ENCODE measurements around the gene CAD. TPM values are rescaled to one million over a fixed set of nuclear protein-coding genes. Genes with fewer than 3 reads are reported as not detected.
"Not testable (repeated sequence)": the region's sequence is repeated elsewhere in the genome, so short reads cannot be mapped to it uniquely, and the experiment has no call there.

Gene CAD
- total and polyA plus RNA-seq, 2 donors (not counting 3 experiments of a cell fraction or from before 2014, with no cell fraction given): 60.3 to 91.4 TPM

- H3K36me3 ChIP-seq (ENCODE audit: control insufficient read depth in 2 of 2, extremely low read depth in 1 of 2, insufficient read depth in 2 of 2, low read length in 2 of 2): peaks cover 0 to 2% of the 10 kb centered on the region in 2 experiments
- H3K27me3 ChIP-seq (ENCODE audit: control insufficient read depth in 2 of 2, insufficient read depth in 2 of 2, low read length in 2 of 2): no peaks in the 10 kb centered on the region
- dilution Hi-C loops (cut with MboI; ENCODE audit: extremely low pct_ligation_motif_present, low sequenced_read_pairs): no loop called here
- DNase-seq (ENCODE audit: low read depth, low spot score) (no peak), FAIRE-seq (no peak)
- no peak for TF ChIP-seq EZH2 (IDR thresholded peaks at IDR 0.05; ENCODE audit: borderline replicate concordance, low read depth, low read length, severe bottlenecking)
- no peak for TF ChIP-seq POLR2A (IDR thresholded peaks at IDR 0.05; ENCODE audit: low read depth, low read length)
- no peak for TF ChIP-seq POLR2AphosphoS5 (IDR thresholded peaks at IDR 0.05; ENCODE audit: insufficient read depth, low read depth, low read length)
- TF ChIP-seq FOS (IDR thresholded peaks at IDR 0.05; ENCODE audit: borderline replicate concordance, insufficient read depth, low read length): no peak
- no peak for TF ChIP-seq MYC (IDR thresholded peaks at IDR 0.05; ENCODE audit: low read depth, low read length)
- no peak for TF ChIP-seq MAX (IDR thresholded peaks at IDR 0.05; ENCODE audit: insufficient read depth, insufficient read length)
- TF ChIP-seq GATA2 (IDR thresholded peaks at IDR 0.05; ENCODE audit: insufficient read depth, insufficient read length, low read depth, low read length): no peak
- no peak for TF ChIP-seq CTCF (IDR thresholded peaks at IDR 0.05; ENCODE audit: extremely low read depth in 1 of 2, insufficient read depth in 1 of 2, low read depth in 1 of 2, low read length in 2 of 2)
- TF ChIP-seq JUN (IDR thresholded peaks at IDR 0.05; ENCODE audit: borderline replicate concordance, insufficient read depth, insufficient read length, low read depth): no peak
- H4K20me1 ChIP-seq (replicated peaks; ENCODE audit: control insufficient read depth, extremely low read depth, insufficient read depth, low read length): no peaks in the 10 kb centered on the region
- H3K79me2 ChIP-seq (ENCODE audit: control insufficient read depth, insufficient read depth, low read length): no peaks in the 10 kb centered on the region
- H2AFZ ChIP-seq (ENCODE audit: low read depth, low read length): no peak overlapping the region
- intact Hi-C loops (cut with micrococcal nuclease): no loop called here
- no peaks in the 10 kb centered on the region for H3K9me3 ChIP-seq (replicated peaks; ENCODE audit: control insufficient read depth, insufficient read depth, low read length)
- H3K27ac ChIP-seq (ENCODE audit: insufficient read depth, low read depth, low read length): no peak overlapping the region
- no peak overlapping the region for H3K9ac ChIP-seq (replicated peaks; ENCODE audit: extremely low read depth, insufficient read depth, low read length)
- no peak overlapping the region for H3K4me2 ChIP-seq (ENCODE audit: insufficient read depth, low read length)
- ChIA-PET POLR2A (no interaction called here), CTCF (interaction anchor here (4.8 kb wide), 1 partner anchor 95 kb away, joined by 152 read pairs; no protein-coding TSS in a partner anchor)
- BruUV-seq (replicated peaks): no TSS peak
- H3K9me1 ChIP-seq (replicated peaks; ENCODE audit: control insufficient read depth, extremely low read depth, insufficient read depth, low read length): no peaks in the 10 kb centered on the region
- no peak overlapping the region for H3K4me3 ChIP-seq (replicated peaks in 1 of 3; ENCODE audit: insufficient read depth in 1 of 3, low read depth in 1 of 3, low read length in 3 of 3)
- no peaks in the 10 kb centered on the region for H3K4me1 ChIP-seq (ENCODE audit: control insufficient read depth, extremely low read depth, insufficient read depth, low read length)
Observed at GRCh38 chr2:27194538-27195354, 22.4 kb upstream of the CAD start.

GRCh38 chr2:27195799-27196198 is 21.4 kb upstream of the CAD start:
- H3K27ac ChIP-seq (ENCODE audit: insufficient read depth, low read depth, low read length); dilution Hi-C loops (cut with MboI; ENCODE audit: extremely low pct_ligation_motif_present, low sequenced_read_pairs); H2AFZ ChIP-seq (ENCODE audit: low read depth, low read length); H3K4me3 ChIP-seq (replicated peaks in 1 of 3; ENCODE audit: insufficient read depth in 1 of 3, low read depth in 1 of 3, low read length in 3 of 3); intact Hi-C loops (cut with micrococcal nuclease); H3K4me2 ChIP-seq (ENCODE audit: insufficient read depth, low read length); DNase-seq (ENCODE audit: low read depth, low spot score); H3K9me3 ChIP-seq (replicated peaks; ENCODE audit: control insufficient read depth, insufficient read depth, low read length); POLR2A ChIA-PET; FAIRE-seq; H3K9me1 ChIP-seq (replicated peaks; ENCODE audit: control insufficient read depth, extremely low read depth, insufficient read depth, low read length); H4K20me1 ChIP-seq (replicated peaks; ENCODE audit: control insufficient read depth, extremely low read depth, insufficient read depth, low read length); H3K79me2 ChIP-seq (ENCODE audit: control insufficient read depth, insufficient read depth, low read length); CTCF ChIA-PET; H3K9ac ChIP-seq (replicated peaks; ENCODE audit: extremely low read depth, insufficient read depth, low read length); BruUV-seq (replicated peaks); H3K27me3 ChIP-seq (ENCODE audit: control insufficient read depth in 2 of 2, insufficient read depth in 2 of 2, low read length in 2 of 2); H3K4me1 ChIP-seq (ENCODE audit: control insufficient read depth, extremely low read depth, insufficient read depth, low read length): not testable (repeated sequence)
- peaks cover 0 to 10% of the 10 kb centered on the region in 2 experiments for H3K36me3 ChIP-seq (ENCODE audit: control insufficient read depth in 2 of 2, extremely low read depth in 1 of 2, insufficient read depth in 2 of 2, low read length in 2 of 2)
